Adrenal gland (tissue), 12 donors: ENCODE measurements around the gene CYB5A. TPM values are rescaled to one million over a fixed set of nuclear protein-coding genes. Genes with fewer than 3 reads are reported as not detected.
A peak's percentile ranks its signal among the peaks of the same experiment; 100 is the strongest.

Source experiments
- DNase-seq, 7 donors: peaks; one replicate each; pipeline ENCODE4 v3.0.0-alpha.2; 2019 to 2020
- H3K27ac ChIP-seq, 5 donors: fragments of 200-600 bp; sonication (generic) in 4 of 5; 1 replicate in 3 of 5; 2 replicates in 2 of 5; pipeline versions ENCODE4 v1.5.1 to v1.8.0; 2016 to 2020; ENCODE audit warnings: mild to moderate bottlenecking in 1 of 5
- H3K27me3 ChIP-seq: fragments of 200-600 bp; 2 replicates; pipeline ENCODE4 v1.8.0; 2021
- H3K36me3 ChIP-seq, 2 donors: fragments of 200-600 bp; replicated peaks in 1 of 2; 1 replicate in 1 of 2; 2 replicates in 1 of 2; pipeline versions ENCODE4 v1.5.1 to v1.8.0; 2018 to 2022
- H3K4me1 ChIP-seq, 2 donors: fragments of 200-600 bp; replicated peaks in 1 of 2; 1 replicate in 1 of 2; 2 replicates in 1 of 2; pipeline versions ENCODE4 v1.5.1 to v1.8.0; 2018 to 2021
- H3K4me3 ChIP-seq, 4 donors: fragments of 200-600 bp; sonication (generic) in 3 of 4; one replicate each; pipeline ENCODE4 v1.5.1; 2016 to 2018
- H3K9me3 ChIP-seq, 3 donors: fragments of 200-600 bp; sonication (generic) in 1 of 3; replicated peaks in 1 of 3; 1 replicate in 2 of 3; 2 replicates in 1 of 3; pipeline versions ENCODE4 v1.5.1 to v1.8.0; 2016 to 2021
- CTCF ChIP-seq, 6 experiments: fragments of 450-650 bp in 4 of 6; fragments of 200-600 bp in 2 of 6; sonication (generic) in 1 of 6; IDR thresholded peaks; 1 replicate in 5 of 6; 2 replicates in 1 of 6; pipeline versions ENCODE4 v1.5.1 to v1.8.0; 2016 to 2021; ENCODE audit warnings: antibody characterized with exemption in 6 of 6, mild to moderate bottlenecking in 2 of 6, moderate library complexity in 1 of 6
- POLR2A ChIP-seq, 2 donors: fragments of 450-650 bp; IDR thresholded peaks; one replicate each; pipeline ENCODE4 v1.6.1; 2017; ENCODE audit warnings: antibody characterized with exemption in 2 of 2, mild to moderate bottlenecking in 2 of 2, moderate library complexity in 1 of 2
- WGBS, 4 donors: extraction: QIAGEN DNeasy Blood & Tissue Kit in 2 of 4; methylation state at CpG; one replicate each; pipeline versions ENCODE4 v1.1.5 to v1.1.7; 2013 to 2017; 5-methylcytosine and 5-hydroxymethylcytosine counted together
- intact Hi-C, 2 donors: fragments of 100-400 bp; cut with DNase I; formaldehyde crosslinking; loops; one replicate each; pipeline versions ENCODE4 v1.14.1 to v1.15.0; 2022 to 2023
- polyA plus RNA-seq, 3 donors: library from polyadenylated mRNA; stranded (reverse); fragments of 200-250 nt in 2 of 3; fragments of 350-450 nt in 1 of 3; fragmentation: Illumina TruSeq in 1 of 3; extraction: RNeasy Lipid Tissue Mini Kit (QIAGEN cat#74804) in 1 of 3; gene quantifications; one replicate each; pipeline ENCODE4 v1.2.3, GENCODE V29; 2013 to 2014
- small RNA-seq, 2 donors: library from RNA; depleted of rRNA; stranded (forward); fragments of <200 nt; gene quantifications; one replicate each; pipeline ENCODE3, GENCODE V24; 2016
- total RNA-seq, 9 donors: library from RNA; depleted of rRNA in 4 of 9; stranded (reverse); fragments of >200 nt in 4 of 9; fragments of 120-200 nt in 1 of 9; fragmentation: NEBNext Ultra II Directional in 1 of 9; extraction: Animal tissue kit (Norgen Biotek cat#: 25700) in 1 of 9; gene quantifications; one replicate each; pipeline versions ENCODE4 v1.1.0 to v1.2.4, GENCODE V29; 2013 to 2023
- donor health status: healthy with polysubstance abuse.
- donor health status: Bipolar disorder and iron deficiency.
- donor health status: DM: yes; HTN: yes; CAD: no.
- donor health status: DM: no; HTN: no; CAD: no.
- donor health status: DM: no; HTN: no; CAD: no.
- donor health status: DM: yes; HTN: yes; CAD: no.

CYB5A gene
- total and polyA plus RNA-seq, 12 donors = 62.0 to 286 (median 130) TPM

- Histone ChIP-seq H3K36me3 (no peaks in the 10 kb centered on the region), H3K27ac (no peak overlapping the region), H3K4me1 (no peaks in the 10 kb centered on the region), H3K27me3 (no peaks in the 10 kb centered on the region), H3K9me3 (no peaks in the 10 kb centered on the region), H3K4me3 (no peak overlapping the region)
- peak in 1 of 7 donors; percentile 8 for DNase-seq
- TF ChIP-seq CTCF (IDR thresholded peaks at IDR 0.05) = no peak
- TF ChIP-seq POLR2A (IDR thresholded peaks at IDR 0.05) = no peak
- WGBS, 4 donors = 19 to 39% (median 28%) methylated on average over 5 to 7 of the region's 7 CpGs
- intact Hi-C loops = loop anchor here in 1 of 2 donors (5.0 kb wide), 1 partner anchor 133 kb away; no protein-coding TSS in a partner anchor
These were observed 88.0 kb downstream of the CYB5A start for GRCh38 chr18:74203811-74204210.

Small RNAs within 50 kb of the gene (small RNA-seq; reads per million reads assigned to genes)
- 0 reads per million in 2 donors for gene RN7SL551P

Other genes starting within 250 kb of the CYB5A start
- 1 to 10 TPM in 8 of 9 donors, under 1 TPM in 1; 0.93 to 4.5 (median 2.1) TPM for gene FBXO15, start 144.1 kb downstream of the CYB5A start, total RNA-seq
- gene FBXO15, start 144.1 kb downstream of the CYB5A start, polyA plus RNA-seq = 1 to 10 TPM; 2.5 to 8.7 (median 5.7) TPM
- gene TIMM21, start 143.4 kb downstream of the CYB5A start, total RNA-seq = 10 to 100 TPM in 8 of 9 donors, 1 to 10 TPM in 1; 7.1 to 52.4 (median 35.5) TPM
- 100 to 1,000 TPM in 1 of 3 donors, 10 to 100 TPM in 2; 17.7 to 102 (median 18.2) TPM for gene TIMM21, start 143.4 kb downstream of the CYB5A start, polyA plus RNA-seq
- under 1 TPM in 1 of 9 donors, not detected in 8; under 0.01 TPM for gene C18orf63, start 23.9 kb upstream of the CYB5A start, total RNA-seq
- not detected for gene C18orf63, start 23.9 kb upstream of the CYB5A start, polyA plus RNA-seq
- under 1 TPM in 2 of 9 donors, not detected in 7; 0.22 to 0.37 TPM for gene DIPK1C, start 165.3 kb upstream of the CYB5A start, total RNA-seq
- gene DIPK1C, start 165.3 kb upstream of the CYB5A start, polyA plus RNA-seq = under 1 TPM in 1 of 3 donors, not detected in 2; 0.17 TPM
- 100 to 1,000 TPM in 5 of 9 donors, 10 to 100 TPM in 4; 64.8 to 159 (median 104) TPM for gene CNDP2, start 204.4 kb upstream of the CYB5A start, total RNA-seq
- gene CNDP2, start 204.4 kb upstream of the CYB5A start, polyA plus RNA-seq = 100 to 1,000 TPM in 1 of 3 donors, 10 to 100 TPM in 2; 49.7 to 105 (median 52.4) TPM
- not detected for gene CNDP1, start 242.5 kb upstream of the CYB5A start, total RNA-seq
- gene CNDP1, start 242.5 kb upstream of the CYB5A start, polyA plus RNA-seq = under 1 TPM in 2 of 3 donors, not detected in 1; 0.16 to 0.27 TPM